Stimulated activated naive CD4-positive, alpha-beta T cell treated with Interleukin-2 at 50 U/mL for 16 hours (primary cell): ENCODE results near the gene RUNX2.
"Not testable (repeated sequence)": the region's sequence is repeated elsewhere in the genome, so short reads cannot be mapped to it uniquely, and the experiment has no call there.

ENCODE experiments used
- DNase-seq: peaks from one replicate; lab custom pipeline; 2025; lab: John Stamatoyannopoulos, UW

The RUNX2 gene

DNA sequence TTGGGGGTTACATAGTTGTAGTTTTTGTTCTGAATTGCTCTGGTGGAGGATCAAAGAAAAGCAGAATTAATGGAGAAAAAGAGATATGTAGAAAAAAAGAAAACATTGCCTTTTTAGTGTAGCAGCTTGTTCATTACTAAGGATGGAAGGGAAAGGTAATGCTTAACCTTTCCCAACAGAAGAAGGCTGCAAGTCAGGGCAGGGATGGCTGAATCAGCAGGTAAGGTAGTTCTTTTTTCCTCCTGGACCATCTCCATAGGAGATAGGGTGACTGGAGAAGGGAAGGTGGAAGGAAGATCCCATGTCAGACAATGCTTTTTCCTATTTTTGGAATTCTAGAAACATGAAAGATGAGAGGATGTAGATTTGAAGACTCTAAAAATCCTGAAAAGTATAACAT, 129.0 kb downstream of the RUNX2 start:
- no peak for DNase-seq

DNA sequence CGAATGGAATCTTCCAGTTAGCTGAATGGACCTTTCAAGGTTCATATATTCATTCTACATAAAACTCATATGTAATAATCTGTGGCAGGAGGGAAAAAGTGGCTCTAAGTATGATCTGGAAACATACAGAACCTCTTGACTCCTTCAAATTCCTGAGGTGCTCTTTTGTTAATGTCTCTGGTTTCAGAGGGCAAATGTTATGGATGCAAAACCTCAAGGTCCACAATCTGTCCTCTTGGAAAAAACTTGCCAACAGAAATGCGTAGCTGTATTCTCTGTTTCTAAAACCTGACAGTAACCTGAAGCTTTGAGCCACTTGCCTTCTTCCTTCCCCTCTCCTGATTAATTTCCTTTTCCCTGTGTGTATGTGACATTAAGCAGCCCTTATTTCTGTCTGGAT, 130.5 kb downstream of the RUNX2 start:
- DNase-seq = no peak

DNA sequence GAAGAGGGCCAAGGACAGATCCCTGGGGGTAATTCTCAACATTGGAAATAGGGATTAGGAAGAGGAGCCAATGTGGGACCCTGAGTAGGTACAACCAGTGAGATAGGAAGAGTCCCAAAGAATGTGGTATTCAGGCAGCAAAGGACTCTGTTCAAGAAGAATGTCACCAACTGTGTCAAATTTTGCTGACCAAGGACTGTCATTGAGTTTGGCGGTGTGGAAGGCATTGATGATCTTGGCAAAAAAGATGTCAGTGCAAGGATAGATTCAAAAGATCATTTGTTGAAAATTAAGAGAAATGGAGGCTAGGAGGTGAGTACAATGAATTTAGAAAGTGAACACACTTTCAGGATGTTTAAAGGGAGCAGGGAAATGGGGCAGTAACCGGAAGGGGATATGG, 132.0 kb downstream of the RUNX2 start:
- no peak for DNase-seq

DNA sequence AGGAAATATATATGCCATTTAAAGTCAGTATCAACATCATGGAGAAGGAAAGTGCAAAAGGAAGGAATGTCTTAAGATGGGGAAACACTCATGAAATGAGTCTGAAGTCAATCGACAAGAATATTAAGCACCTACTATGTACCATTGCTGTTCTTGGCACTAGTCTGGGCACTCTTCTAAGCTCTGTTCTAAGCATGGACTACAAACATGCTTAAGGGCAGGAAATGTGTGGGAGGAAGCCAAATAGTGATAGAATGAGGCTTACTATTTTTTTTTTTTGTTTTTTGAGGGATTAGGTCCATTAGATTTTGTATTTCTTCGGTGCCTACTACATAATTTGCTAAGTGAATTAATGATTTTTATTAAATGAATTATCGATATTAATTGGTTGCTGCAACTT, 133.4 kb downstream of the RUNX2 start:
- no peak for DNase-seq

DNA sequence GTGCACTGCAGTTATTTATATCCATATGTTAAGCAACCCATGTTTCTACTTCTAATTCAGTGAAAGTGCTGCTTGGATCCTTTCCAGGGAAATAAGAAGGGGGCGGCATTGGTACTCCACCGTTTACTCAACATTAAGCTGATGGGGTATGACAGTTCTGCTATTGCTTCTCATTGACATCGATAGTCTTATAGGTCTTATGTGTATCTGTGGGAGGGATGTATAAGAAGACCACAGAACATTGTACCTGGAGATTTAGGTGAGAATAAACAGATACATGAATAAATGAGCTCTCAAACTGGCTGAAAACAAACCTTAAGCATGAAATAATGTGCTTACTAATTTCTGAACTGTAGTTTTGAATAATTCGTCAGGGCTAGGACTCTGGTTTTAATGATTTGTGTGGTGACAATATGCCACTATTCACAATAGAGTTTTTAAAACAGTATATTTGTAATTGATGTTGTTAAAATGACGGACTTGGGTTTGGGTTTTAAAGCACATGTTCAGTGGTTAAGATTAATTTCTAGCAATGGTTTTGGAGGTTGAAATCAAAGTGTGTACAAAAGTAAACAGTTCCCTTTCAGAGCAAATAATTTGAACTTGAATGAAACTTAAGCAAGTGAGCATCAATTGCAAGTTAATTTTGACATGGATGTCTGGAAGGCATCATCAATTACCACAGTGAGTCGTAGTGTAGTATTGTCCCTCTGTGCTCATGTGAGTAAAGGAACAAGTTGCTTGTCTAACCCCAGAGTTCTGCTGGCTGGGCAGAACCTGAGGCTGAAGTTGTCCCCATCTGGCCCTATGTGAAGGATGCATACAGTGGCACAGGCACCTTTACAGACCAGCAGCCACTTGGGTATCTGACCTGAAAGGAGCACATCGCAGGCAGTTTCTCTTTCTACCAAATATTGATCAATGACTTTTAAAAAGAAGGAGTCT, 134.3 kb downstream of the RUNX2 start:
- DNase-seq = no peak

DNA sequence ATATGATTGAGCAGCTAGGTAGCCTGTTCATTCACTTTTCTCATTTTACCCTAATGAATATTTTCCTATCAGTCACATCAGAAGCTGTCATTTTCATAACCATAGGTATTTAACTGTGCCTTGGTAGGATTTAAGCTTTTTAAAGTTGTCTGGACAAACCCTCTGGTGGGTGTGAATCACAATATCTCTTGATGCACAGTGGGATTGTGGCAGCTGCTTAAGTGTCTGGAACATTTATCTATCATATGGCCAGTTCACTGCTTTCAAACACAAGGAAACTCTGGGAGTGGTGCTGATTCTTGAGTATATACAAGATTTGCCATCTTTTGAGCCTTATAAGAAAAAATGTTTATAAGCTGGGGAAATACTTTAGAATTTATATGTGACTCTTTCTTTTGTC, 136.6 kb downstream of the RUNX2 start:
- no peak for DNase-seq

DNA sequence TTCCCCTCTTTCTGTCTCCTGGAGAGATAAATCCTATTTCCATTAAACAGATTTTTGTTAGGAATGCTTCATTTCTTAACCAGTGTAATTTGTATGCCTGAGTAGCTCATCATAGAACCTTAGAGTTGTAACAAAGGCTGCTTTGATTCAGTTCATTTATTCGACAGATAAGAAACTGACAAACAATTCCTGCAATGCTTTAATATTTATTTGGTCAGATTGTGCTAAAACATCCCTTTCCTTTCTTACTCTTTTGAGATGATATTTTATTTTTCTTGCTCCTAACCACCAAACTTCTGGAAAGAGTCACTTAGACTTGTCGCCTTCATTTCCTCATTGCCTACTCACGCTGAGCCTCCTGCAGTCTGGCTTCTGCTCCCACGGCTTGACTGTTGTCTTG, 138.6 kb downstream of the RUNX2 start:
- DNase-seq = no peak

DNA sequence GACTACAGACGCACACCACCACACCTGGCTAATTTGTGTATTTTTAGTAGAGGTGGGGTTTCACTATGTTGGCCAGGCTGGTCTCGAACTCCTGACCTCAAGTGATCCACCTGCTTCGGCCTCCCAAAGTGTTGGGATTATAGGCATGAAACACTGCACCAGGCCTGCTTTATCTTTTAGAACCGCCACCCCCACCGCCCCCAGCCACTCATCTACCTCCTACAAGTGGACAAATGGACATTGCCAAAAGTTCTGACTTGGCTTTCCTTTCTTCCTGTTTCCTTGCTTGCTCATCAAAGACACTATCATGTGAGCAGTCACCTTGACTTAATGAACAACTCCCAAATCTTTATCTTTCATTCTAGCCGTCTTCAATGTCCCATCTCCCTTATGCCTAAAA, 139.3 kb downstream of the RUNX2 start:
- not testable (repeated sequence) for DNase-seq

DNA sequence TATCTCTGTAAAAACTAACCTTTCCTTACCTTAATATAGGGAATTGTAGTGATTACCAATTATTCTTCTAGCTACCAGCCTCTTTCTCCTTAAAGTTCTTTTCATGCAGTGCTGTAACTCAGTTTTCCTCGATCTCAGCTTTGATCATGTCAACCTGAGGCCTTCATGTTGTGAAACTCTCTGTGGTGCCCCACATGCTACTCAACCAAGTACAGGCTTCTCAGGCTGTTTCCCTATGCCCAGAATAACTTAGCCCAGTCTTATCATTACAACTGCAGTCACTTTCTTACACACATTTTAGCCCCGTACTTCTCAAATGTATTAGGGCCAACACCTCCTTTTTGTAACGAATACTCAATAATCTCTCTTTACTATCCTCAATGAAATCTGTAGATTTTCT, 139.7 kb downstream of the RUNX2 start:
- no peak for DNase-seq

DNA sequence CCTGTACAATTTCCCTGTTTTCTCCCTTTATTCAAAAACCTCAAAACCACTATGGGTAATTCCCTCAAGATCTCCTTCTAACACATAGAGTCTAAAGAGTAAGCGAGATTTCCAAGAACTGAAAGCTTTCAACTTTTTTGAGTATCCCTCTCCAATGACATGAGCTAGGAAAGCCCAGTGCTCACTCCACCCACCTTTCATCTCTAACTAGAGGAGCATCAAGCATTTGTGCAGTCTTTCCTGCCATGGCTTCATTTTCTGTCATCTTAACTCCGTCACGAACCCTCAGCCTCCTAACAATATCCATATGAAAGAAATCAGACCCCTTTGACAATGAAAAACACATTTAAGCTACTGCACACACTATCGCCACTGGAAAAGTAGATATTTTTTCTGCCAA, 141.5 kb downstream of the RUNX2 start:
- DNase-seq = no peak

DNA sequence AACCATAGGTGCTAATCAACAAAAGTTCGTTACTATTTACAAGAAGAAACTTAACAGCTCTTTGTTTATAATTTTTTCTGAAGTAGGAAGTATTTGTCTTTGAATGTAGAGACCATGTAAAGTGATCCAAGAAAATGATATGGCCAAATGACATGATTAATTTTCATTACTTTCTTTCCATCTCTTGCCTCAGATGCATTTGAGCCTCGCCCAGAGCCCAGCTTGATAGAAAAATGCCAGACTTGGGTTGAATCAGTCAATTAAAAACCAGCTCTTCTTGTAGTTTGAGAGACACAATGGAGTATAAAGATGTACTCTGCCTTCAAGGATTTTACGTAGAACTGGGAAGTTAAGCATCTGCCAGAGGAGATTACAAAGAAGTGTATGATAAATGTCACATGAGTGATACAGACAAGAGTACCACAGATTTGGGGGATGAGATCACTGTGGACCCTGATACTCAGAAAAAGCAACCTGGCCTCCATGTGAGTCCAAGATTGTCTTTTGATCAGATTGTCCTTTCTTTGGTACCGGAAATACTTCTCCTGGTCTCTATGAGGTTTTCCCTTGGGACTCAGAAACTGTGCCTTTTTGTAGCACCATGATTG, 142.1 kb downstream of the RUNX2 start:
- no peak for DNase-seq

DNA sequence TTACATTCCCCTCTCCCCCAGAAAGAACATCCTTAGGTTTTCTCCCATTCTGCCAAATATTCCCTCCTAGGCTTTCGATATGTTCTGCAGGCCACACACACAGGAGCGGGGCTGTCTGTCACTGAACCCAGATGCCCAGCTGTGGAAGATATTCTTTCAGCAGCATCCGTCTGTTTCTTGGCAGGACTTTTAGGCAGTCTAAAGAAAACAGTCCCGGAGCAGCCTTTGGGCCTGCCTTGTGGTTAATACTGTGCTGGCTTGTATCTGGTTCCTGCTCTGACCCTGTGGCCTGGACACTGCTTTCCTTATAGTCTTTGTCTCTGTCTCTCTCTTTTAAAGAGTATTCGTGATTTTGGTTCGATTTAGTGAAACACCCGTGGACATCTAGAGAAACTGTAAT, 144.3 kb downstream of the RUNX2 start:
- DNase-seq = no peak

DNA sequence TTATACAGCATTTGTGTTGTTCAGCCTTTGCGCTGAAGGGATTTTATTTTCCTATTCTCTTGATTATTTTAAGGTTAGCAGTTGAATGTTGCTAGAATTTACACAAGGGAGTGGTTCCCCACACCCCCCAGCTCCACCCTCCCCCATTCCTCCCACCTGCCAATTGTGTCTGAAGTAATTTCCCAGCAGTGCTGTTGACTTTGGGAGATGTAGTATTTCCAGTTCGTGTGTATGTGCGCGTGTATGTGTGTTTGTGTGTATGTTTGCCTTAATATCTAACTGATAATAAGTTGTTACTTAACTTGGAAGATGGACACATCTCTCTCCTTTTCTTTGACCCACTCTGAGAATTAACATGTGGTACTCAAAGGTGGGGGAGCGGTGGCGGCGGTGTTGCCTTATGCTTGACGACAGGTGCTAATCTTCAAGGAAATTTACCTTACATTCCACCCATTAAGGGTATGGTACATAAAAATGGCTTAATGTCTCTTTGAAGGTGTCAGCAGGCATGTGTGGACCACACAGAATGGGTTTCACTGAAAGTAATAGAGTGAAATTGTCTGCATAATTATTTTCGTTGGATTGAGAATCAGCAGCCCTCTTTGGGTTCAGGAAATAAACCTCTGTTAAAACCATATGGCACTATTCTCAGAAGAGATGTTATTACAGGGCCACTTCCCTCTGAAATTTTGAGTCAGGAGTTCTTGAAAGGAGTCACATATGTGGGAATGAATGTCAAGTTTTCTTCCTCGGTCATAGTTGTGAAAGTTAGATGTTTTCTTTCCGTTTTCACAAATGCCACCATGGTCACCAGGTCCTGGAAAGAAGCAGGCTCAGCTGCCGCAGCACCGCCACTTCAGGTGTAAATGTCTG, 145.2 kb downstream of the RUNX2 start:
- no peak for DNase-seq

DNA sequence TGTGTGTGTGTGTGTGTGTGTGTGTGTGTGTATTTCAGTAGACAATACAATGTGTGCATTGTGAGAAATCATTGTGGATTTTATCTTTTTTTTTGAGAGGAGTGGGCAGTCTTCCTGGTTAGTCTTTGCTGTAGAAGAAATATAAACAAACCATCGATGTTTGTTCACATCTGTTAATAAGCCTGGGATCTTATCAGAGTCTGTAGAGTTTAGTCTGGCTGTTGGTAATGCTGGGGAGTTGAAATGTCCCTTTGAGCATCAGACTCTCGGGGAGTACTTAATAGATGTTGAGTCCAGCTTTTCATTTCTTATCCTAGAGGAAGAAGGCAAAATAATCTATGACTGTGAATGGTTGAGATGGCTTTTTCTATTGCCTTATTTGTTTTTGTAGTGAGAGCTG, 146.2 kb downstream of the RUNX2 start:
- no peak for DNase-seq

DNA sequence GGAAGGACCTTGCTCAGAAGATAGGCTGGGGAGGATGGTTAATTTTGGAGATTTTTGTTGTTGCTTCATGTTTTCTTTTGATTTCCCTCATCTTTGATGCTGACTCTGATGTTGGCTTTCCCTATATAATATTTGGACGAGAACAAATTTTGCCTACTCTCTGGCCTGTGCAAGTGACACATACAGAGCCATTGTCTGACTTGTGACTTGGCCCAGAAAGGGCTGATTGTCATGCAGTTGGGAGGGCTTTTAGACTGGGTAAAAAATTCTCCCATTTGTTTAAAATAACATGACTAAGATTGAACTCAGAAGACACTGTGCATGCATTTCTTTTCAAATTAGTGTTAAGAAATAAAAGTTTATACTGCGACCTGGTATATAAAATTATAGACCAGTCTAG, 148.2 kb downstream of the RUNX2 start:
- no peak for DNase-seq

DNA sequence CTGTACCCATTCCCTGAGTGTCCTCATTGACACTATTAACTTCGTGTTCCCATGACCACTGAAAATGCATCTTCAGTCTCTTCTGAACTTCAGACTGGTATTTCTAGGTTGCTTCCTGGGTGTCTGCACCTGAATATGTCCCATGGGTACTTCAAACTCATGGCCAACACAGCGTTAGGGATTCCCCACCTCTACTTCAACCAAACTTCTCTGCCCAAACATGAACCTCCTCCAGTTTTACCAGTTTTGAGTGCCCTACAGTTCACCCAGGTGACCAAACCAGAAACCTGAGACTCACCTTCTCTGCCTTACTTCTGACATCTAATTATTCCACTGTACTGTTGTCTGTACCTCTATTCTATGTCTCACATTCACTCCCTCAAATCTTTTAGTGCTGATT, 149.1 kb downstream of the RUNX2 start:
- DNase-seq = no peak

DNA sequence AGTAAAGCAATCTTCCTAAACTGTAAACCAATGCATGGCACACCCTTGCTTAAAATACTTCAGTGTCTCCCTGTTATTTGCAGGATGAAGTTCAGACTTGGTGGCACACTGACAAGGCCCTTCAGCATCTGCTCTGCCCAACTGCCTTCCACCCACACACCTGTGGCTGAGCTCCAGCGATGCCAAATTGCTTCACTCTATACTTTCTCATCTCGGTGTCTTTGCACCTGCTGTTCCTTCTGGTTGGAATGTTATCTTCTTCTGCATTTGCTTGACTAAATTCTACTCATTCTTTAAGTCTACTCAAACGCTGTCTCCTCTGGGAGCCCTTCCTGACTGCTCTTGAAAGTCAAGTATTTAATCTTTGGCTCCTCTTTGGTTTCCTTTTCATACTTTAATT, 149.7 kb downstream of the RUNX2 start:
- no peak for DNase-seq

DNA sequence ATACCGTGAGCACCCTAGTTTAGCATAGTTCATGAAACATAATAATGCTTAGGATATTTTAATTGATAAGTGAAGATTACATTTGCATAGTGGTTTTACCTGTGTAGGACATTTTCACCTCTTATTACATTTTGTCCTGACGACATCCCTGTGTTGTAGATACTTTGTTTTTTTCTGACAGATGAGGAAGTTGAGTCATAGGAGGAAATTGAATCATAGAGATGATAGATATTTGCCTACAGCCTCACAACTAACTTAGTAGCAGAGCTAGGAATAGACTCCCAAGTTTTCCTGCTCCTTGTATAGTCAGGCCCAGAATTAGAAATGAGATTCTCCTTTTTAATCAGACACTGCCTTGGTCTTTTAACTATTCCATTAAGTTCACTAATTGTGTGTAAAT, 150.1 kb downstream of the RUNX2 start:
- DNase-seq = no peak

DNA sequence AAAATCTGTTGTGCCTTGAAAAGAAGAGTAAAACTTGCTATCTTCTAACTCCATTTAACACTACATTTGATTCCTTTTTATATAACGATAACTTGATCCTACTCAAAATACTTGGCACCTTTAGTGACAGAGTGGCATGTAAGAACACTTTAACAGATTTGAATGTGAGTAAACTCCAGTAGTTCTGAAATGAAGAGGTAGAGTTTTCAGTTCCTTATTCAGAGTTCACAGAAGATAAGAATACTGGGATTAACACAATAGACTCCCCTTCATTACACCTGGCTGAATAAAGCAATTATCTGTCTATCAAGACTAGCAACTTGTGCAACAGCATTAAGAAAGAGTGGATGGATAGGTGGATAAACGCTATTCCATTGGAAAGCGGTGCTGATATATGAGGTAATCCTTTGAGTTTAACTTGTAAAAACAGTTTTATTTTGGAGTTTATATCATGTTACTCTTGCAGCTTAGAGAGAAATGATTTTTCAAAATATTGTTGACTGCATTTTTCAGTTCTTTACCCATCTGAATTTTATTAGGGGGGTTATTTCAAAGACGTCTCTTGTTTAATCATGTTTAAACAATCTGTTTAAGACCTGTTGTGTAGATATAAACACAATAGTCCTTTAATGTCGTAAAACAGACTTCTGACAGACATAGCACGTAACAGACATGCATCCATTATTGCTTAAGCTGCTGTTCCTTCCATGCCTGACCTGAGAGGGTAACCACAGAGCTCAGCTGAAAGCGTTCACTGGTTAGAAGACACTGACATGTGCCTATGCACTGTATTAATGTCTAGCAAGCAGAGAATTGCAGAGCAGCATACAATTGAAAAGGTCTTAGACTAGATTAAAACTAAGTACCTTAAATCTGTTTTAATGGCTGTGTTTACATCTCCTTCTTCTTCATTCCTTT, 152.0 kb downstream of the RUNX2 start:
- DNase-seq = no peak

DNA sequence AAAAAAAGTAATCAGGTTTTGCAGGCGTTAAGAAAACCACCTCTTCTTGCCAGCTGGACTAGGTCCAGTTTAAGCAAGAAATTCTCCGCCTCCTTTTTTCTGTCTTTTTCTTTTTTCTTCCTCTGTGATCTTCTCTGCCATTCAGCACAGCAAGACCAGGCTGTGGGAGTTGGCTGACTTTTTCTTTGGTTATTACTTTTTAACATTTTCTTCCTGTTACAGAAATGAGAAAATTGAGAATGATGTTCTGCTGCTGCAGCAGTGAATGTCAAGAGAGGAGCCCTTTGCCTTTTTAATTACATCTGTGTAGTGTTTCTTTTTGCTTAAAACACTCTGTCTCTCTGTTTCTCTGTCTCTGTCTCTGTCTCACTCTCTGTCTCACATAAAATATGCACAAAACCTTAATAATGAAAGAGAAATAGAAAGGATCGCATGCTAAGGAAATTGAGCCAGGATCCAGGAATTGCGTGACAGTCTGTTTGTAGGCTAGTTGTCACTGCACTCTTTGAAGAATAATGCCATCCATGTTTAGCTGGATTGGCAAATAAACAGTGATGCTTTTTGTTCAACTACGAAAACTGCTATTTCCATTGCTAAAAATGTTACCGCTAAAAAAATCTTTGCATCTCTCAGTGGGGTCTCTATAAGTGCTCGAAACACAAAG, 152.8 kb downstream of the RUNX2 start:
- DNase-seq = no peak

DNA sequence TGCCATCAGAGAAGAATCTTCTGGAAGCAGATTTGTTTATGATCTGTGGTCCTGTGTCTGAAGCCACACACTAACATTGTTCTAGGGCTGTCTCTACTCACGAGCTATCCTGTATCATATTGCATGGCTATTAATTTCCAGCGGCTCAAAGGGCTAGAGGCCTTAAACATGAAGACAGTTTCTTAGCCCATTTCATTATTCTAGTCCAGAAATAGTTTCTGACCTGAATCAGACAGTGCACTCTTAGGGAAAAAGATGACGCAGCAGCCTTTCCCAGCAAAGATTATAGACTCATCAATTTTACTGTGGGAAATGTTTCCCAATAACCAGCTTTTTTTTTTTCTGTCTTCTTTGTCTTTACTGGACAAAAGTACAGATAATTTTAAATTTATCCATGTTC, 154.9 kb downstream of the RUNX2 start:
- DNase-seq = no peak
